ENCODE measurements around the gene TMEM37. TPM values are rescaled to one million over a fixed set of nuclear protein-coding genes. Genes with fewer than 3 reads are reported as not detected.

TMEM37 gene
- total and polyA plus RNA-seq, 2 of the 8 experiments (the other 6 are each of a cell fraction or from before 2014, with no cell fraction given) = 11.0 to 16.2 TPM

- TF ChIP-seq CBX5 (IDR thresholded peaks at IDR 0.05; ENCODE audit: low read depth, low read length) (no peak), POLR2AphosphoS5 (IDR thresholded peaks at IDR 0.05; ENCODE audit: low read depth, low read length) (no peak), EZH2 (IDR thresholded peaks at IDR 0.05; ENCODE audit: low read depth, low read length, severe bottlenecking) (no peak), USF2 (IDR thresholded peaks at IDR 0.05; ENCODE audit: low read length) (no peak), ZNF274 (IDR thresholded peaks at IDR 0.05; ENCODE audit: borderline replicate concordance, extremely low read depth, low read length) (no peak), HDAC6 (IDR thresholded peaks at IDR 0.05; ENCODE audit: low read depth, low read length) (no peak), RFX5 (IDR thresholded peaks at IDR 0.05; ENCODE audit: borderline replicate concordance, low read depth, low read length) (no peak), TAF1 (IDR thresholded peaks at IDR 0.05; ENCODE audit: low read depth, low read length) (no peak), KDM4A (IDR thresholded peaks at IDR 0.05; ENCODE audit: low read depth, low read length, severe bottlenecking) (no peak), HDAC2 (IDR thresholded peaks at IDR 0.05; ENCODE audit: borderline replicate concordance in 1 of 2, low read depth in 2 of 2, low read length in 2 of 2) (no peak)
Observed at GRCh38 chr2:119426396-119426675, 5.3 kb upstream of the TMEM37 start (continued).
